K562 (cell line): ENCODE data around the gene PSMB4. TPM values are rescaled to one million over a fixed set of nuclear protein-coding genes. Genes with fewer than 3 reads are reported as not detected.

ENCODE experiments used
- MXI1 ChIP-seq: IDR thresholded peaks from 2 replicates; pipeline ENCODE4 v1.6.1; 2011; ENCODE audit warnings: low read depth, mild to moderate bottlenecking, improper control_type of control experiment, low read length
- NFATC3 ChIP-seq: fragments of 450-650 bp; IDR thresholded peaks from 2 replicates; pipeline ENCODE4 v1.6.1; 2017; ENCODE audit warnings: mild to moderate bottlenecking
- PYGO2 ChIP-seq: fragments of 450-650 bp; IDR thresholded peaks from 2 replicates; pipeline ENCODE4 v1.6.1; 2016; ENCODE audit warnings: mild to moderate bottlenecking, missing genetic modification characterization, moderate library complexity, missing compliant biosample characterization
- TAF1 ChIP-seq: IDR thresholded peaks from 2 replicates; pipeline ENCODE4 v1.6.1; 2011; ENCODE audit warnings: mild to moderate bottlenecking, low read length, moderate library complexity; ENCODE audit not compliant: insufficient read depth, control insufficient read depth, severe bottlenecking; ENCODE audit errors: extremely low read depth
- ZNF445 ChIP-seq: fragments of 250-450 bp; sonication (Bioruptor Pico); IDR thresholded peaks from 2 replicates; pipeline ENCODE4 v1.4.0; 2020; ENCODE audit warnings: low read depth, mild to moderate bottlenecking, moderate library complexity
- polyA plus RNA-seq, 8 experiments: library from polyadenylated mRNA; depleted of rRNA in 4 of 8; stranded (reverse) in 5 of 8; unstranded in 3 of 8; fragments of >200 nt; fragmentation: Nextera tagmentation in 2 of 8; fragmentation: Illumina TruSeq in 1 of 8; extraction: Ambion mirVana in 2 of 8; extraction: Trizol in 1 of 8; gene quantifications; 2 replicates each; pipeline versions ENCODE4 v1.2.1 to v1.2.3, GENCODE V29; 2011 to 2014; ENCODE audit warnings: inconsistent platforms in 1 of 8, missing spikeins in 1 of 8
- total RNA-seq, 7 experiments: library from RNA; depleted of rRNA in 6 of 7; stranded (reverse); fragments of >200 nt in 6 of 7; fragmentation: Illumina TruSeq in 2 of 7; extraction: Trizol in 2 of 7; gene quantifications; 2 replicates each; pipeline versions ENCODE4 v1.2.1 to v1.2.3, GENCODE V29; 2011 to 2021; ENCODE audit warnings: low replicate concordance in 1 of 7
- TF ChIP-seq, protein P1 (sequence below): fragments of 200-600 bp; sonication (generic); IDR thresholded peaks from one replicate; pipeline ENCODE4 v1.6.1; 2012; ENCODE audit warnings: mild to moderate bottlenecking, low read depth, low read length, inconsistent platforms
- TF ChIP-seq, protein P2 (sequence below): sonication (generic); formaldehyde crosslinking; IDR thresholded peaks from 2 replicates; pipeline ENCODE4 v1.8.1; 2023; ENCODE audit warnings: mild to moderate bottlenecking, missing genetic modification reagents
- TF ChIP-seq, protein P3 (sequence below): sonication (generic); formaldehyde crosslinking; IDR thresholded peaks from 2 replicates; pipeline ENCODE4 v1.5.0; 2020; ENCODE audit warnings: missing genetic modification reagents

Gene PSMB4
- total and polyA plus RNA-seq, 9 of the 15 experiments (the other 6 are each of a cell fraction or from before 2014, with no cell fraction given): 397 to 674 (median 475) TPM

DNA sequence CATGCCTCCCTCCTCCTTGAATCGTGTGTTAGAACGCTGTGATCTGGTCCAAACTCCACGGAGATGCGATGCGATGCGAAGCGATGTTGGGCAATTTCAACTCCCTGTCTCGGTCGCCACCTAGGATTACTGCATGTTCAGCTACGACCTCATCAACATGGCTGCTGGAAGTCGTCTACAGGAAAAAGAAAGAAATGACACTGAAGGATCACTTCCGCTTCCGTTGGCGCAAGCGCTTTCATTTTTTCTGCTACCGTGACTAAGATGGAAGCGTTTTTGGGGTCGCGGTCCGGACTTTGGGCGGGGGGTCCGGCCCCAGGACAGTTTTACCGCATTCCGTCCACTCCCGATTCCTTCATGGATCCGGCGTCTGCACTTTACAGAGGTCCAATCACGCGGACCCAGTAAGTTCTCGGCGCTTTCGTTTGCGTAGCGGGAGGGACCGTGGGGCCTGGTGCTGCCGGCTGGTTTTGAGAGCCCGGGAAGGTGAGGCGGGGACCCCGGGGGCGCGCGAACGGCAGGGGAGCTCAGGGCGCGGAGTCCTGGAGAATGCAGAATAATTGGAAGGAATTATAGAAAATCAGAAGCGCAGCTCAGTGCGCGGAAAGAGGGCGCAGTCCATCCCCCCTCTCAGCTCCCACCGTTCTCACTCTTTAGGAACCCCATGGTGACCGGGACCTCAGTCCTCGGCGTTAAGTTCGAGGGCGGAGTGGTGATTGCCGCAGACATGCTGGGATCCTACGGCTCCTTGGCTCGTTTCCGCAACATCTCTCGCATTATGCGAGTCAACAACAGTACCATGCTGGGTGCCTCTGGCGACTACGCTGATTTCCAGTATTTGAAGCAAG, at the start of gene PSMB4 (continued):
- peak; percentile 96 for TF ChIP-seq TAF1
- TF ChIP-seq, protein P1, sequence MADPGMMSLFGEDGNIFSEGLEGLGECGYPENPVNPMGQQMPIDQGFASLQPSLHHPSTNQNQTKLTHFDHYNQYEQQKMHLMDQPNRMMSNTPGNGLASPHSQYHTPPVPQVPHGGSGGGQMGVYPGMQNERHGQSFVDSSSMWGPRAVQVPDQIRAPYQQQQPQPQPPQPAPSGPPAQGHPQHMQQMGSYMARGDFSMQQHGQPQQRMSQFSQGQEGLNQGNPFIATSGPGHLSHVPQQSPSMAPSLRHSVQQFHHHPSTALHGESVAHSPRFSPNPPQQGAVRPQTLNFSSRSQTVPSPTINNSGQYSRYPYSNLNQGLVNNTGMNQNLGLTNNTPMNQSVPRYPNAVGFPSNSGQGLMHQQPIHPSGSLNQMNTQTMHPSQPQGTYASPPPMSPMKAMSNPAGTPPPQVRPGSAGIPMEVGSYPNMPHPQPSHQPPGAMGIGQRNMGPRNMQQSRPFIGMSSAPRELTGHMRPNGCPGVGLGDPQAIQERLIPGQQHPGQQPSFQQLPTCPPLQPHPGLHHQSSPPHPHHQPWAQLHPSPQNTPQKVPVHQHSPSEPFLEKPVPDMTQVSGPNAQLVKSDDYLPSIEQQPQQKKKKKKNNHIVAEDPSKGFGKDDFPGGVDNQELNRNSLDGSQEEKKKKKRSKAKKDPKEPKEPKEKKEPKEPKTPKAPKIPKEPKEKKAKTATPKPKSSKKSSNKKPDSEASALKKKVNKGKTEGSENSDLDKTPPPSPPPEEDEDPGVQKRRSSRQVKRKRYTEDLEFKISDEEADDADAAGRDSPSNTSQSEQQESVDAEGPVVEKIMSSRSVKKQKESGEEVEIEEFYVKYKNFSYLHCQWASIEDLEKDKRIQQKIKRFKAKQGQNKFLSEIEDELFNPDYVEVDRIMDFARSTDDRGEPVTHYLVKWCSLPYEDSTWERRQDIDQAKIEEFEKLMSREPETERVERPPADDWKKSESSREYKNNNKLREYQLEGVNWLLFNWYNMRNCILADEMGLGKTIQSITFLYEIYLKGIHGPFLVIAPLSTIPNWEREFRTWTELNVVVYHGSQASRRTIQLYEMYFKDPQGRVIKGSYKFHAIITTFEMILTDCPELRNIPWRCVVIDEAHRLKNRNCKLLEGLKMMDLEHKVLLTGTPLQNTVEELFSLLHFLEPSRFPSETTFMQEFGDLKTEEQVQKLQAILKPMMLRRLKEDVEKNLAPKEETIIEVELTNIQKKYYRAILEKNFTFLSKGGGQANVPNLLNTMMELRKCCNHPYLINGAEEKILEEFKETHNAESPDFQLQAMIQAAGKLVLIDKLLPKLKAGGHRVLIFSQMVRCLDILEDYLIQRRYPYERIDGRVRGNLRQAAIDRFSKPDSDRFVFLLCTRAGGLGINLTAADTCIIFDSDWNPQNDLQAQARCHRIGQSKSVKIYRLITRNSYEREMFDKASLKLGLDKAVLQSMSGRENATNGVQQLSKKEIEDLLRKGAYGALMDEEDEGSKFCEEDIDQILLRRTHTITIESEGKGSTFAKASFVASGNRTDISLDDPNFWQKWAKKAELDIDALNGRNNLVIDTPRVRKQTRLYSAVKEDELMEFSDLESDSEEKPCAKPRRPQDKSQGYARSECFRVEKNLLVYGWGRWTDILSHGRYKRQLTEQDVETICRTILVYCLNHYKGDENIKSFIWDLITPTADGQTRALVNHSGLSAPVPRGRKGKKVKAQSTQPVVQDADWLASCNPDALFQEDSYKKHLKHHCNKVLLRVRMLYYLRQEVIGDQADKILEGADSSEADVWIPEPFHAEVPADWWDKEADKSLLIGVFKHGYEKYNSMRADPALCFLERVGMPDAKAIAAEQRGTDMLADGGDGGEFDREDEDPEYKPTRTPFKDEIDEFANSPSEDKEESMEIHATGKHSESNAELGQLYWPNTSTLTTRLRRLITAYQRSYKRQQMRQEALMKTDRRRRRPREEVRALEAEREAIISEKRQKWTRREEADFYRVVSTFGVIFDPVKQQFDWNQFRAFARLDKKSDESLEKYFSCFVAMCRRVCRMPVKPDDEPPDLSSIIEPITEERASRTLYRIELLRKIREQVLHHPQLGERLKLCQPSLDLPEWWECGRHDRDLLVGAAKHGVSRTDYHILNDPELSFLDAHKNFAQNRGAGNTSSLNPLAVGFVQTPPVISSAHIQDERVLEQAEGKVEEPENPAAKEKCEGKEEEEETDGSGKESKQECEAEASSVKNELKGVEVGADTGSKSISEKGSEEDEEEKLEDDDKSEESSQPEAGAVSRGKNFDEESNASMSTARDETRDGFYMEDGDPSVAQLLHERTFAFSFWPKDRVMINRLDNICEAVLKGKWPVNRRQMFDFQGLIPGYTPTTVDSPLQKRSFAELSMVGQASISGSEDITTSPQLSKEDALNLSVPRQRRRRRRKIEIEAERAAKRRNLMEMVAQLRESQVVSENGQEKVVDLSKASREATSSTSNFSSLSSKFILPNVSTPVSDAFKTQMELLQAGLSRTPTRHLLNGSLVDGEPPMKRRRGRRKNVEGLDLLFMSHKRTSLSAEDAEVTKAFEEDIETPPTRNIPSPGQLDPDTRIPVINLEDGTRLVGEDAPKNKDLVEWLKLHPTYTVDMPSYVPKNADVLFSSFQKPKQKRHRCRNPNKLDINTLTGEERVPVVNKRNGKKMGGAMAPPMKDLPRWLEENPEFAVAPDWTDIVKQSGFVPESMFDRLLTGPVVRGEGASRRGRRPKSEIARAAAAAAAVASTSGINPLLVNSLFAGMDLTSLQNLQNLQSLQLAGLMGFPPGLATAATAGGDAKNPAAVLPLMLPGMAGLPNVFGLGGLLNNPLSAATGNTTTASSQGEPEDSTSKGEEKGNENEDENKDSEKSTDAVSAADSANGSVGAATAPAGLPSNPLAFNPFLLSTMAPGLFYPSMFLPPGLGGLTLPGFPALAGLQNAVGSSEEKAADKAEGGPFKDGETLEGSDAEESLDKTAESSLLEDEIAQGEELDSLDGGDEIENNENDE: no peak
- no peak for TF ChIP-seq ZNF445 (CRISPR knock-in tag)
- peak; percentile 32; the same call in 1 of the 2 replicates for TF ChIP-seq MXI1
- TF ChIP-seq, protein P2, sequence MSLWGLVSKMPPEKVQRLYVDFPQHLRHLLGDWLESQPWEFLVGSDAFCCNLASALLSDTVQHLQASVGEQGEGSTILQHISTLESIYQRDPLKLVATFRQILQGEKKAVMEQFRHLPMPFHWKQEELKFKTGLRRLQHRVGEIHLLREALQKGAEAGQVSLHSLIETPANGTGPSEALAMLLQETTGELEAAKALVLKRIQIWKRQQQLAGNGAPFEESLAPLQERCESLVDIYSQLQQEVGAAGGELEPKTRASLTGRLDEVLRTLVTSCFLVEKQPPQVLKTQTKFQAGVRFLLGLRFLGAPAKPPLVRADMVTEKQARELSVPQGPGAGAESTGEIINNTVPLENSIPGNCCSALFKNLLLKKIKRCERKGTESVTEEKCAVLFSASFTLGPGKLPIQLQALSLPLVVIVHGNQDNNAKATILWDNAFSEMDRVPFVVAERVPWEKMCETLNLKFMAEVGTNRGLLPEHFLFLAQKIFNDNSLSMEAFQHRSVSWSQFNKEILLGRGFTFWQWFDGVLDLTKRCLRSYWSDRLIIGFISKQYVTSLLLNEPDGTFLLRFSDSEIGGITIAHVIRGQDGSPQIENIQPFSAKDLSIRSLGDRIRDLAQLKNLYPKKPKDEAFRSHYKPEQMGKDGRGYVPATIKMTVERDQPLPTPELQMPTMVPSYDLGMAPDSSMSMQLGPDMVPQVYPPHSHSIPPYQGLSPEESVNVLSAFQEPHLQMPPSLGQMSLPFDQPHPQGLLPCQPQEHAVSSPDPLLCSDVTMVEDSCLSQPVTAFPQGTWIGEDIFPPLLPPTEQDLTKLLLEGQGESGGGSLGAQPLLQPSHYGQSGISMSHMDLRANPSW: no peak
- TF ChIP-seq NFATC3: no peak
- TF ChIP-seq, protein P3, sequence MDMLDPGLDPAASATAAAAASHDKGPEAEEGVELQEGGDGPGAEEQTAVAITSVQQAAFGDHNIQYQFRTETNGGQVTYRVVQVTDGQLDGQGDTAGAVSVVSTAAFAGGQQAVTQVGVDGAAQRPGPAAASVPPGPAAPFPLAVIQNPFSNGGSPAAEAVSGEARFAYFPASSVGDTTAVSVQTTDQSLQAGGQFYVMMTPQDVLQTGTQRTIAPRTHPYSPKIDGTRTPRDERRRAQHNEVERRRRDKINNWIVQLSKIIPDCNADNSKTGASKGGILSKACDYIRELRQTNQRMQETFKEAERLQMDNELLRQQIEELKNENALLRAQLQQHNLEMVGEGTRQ (CRISPR knock-in tag): no peak
- TF ChIP-seq PYGO2 (tag): no peak
